Vagina (tissue), 2 donors: Measurements from ENCODE around the gene LCE1A. TPM values are rescaled to one million over a fixed set of nuclear protein-coding genes. Genes with fewer than 3 reads are reported as not detected.

Source experiments
- DNase-seq, 2 donors: peaks; one replicate each; pipeline ENCODE4 v3.0.0-alpha.2; 2017; ENCODE audit errors: extremely low spot score in 2 of 2
- H3K27ac ChIP-seq: fragments of 200-600 bp; sonication (generic); one replicate; pipeline ENCODE4 v1.5.1; 2019
- H3K27me3 ChIP-seq: fragments of 200-600 bp; sonication (generic); one replicate; pipeline ENCODE4 v1.5.1; 2019
- H3K36me3 ChIP-seq, 2 donors: fragments of 200-600 bp; sonication (generic); one replicate each; pipeline ENCODE4 v1.5.1; 2017 to 2019
- H3K4me1 ChIP-seq: fragments of 200-600 bp; sonication (generic); one replicate; pipeline ENCODE4 v1.5.1; 2019
- H3K4me3 ChIP-seq, 2 donors: fragments of 200-600 bp; sonication (generic); 1 replicate in 1 of 2; 2 replicates in 1 of 2; pipeline ENCODE4 v1.5.1; 2016 to 2019
- H3K9me3 ChIP-seq: fragments of 200-600 bp; sonication (generic); one replicate; pipeline ENCODE4 v1.5.1; 2019
- CTCF ChIP-seq, 3 experiments: fragments of 450-650 bp in 2 of 3; fragments of 200-600 bp in 1 of 3; sonication (generic) in 1 of 3; IDR thresholded peaks; one replicate each; pipeline ENCODE4 v1.5.1; 2017 to 2019; ENCODE audit warnings: antibody characterized with exemption in 3 of 3, mild to moderate bottlenecking in 2 of 3, moderate library complexity in 2 of 3
- POLR2A ChIP-seq, 2 donors: fragments of 450-650 bp; IDR thresholded peaks; one replicate each; pipeline ENCODE4 v1.6.1; 2017; ENCODE audit warnings: antibody characterized with exemption in 2 of 2, mild to moderate bottlenecking in 2 of 2, moderate library complexity in 2 of 2
- POLR2AphosphoS5 ChIP-seq, 2 donors: sonication (generic); formaldehyde crosslinking; IDR thresholded peaks; one replicate each; pipeline ENCODE4 v1.9.0; 2017; ENCODE audit warnings: antibody characterized with exemption in 2 of 2, mild to moderate bottlenecking in 2 of 2, low read depth in 1 of 2; ENCODE audit not compliant: insufficient read depth in 1 of 2
- intact Hi-C: fragments of 100-400 bp; cut with DNase I; formaldehyde crosslinking; loops from one replicate; pipeline ENCODE4 v1.15.1; 2023
- total RNA-seq: library from RNA; depleted of rRNA; stranded (reverse); fragments of >200 nt; gene quantifications from one replicate; pipeline ENCODE4 v1.2.3, GENCODE V29; 2016

LCE1A gene
- total RNA-seq, 1 donor from 2014 or later = not detected

DNA sequence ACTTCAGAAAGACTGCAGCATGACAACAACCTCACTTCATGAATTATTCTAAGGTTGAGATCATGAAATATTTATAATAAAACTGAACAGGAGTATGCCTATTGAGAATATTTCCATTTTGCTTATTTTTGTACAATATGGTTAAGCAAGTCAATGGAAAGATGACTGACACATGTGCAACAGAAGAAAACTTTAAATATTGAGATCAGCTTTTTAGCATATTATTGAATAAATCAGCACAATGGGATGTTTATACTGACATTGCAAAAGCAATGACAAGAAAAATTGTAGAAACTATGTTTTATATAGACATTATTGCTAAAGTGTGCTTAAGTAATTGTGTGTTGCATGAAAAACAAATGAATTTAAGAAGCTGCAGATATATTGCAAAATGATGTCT lies 37.2 kb downstream of the LCE1A start:
- DNase-seq = no peak
- intact Hi-C loops = no loop called here
- H3K9me3 ChIP-seq = no peaks in the 10 kb centered on the region
- no peak for TF ChIP-seq POLR2A (IDR thresholded peaks at IDR 0.05)
- TF ChIP-seq CTCF (IDR thresholded peaks at IDR 0.05) = no peak
- TF ChIP-seq POLR2AphosphoS5 (IDR thresholded peaks at IDR 0.05; ENCODE audit: insufficient read depth in 1 of 2, low read depth in 1 of 2) = no peak
- no peaks in the 10 kb centered on the region for H3K4me1 ChIP-seq
- H3K27ac ChIP-seq = no peak overlapping the region
- H3K36me3 ChIP-seq = no peaks in the 10 kb centered on the region
- H3K4me3 ChIP-seq = no peak overlapping the region
- no peaks in the 10 kb centered on the region for H3K27me3 ChIP-seq

DNA sequence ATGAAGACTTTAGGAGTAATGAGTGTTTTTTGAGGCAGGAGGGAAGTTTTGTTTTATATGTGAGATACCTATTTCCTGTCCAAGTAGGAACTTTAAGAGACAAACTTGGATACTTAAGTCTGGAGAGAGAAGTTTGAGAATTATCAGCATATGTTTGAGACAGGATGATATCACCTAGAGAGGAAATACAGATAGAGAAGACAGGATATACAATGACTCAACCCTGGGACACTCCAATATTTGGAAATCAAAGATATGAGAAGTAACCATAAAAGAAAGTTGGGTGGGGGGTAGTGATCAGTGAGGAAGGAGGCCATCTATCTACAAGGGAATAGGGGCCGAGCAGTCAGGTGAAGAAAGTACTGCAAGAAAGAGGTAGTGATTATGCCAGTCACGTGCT lies 39.0 kb downstream of the LCE1A start:
- Histone ChIP-seq H3K4me1 (no peaks in the 10 kb centered on the region), H3K4me3 (no peak overlapping the region), H3K27ac (no peak overlapping the region), H3K27me3 (no peaks in the 10 kb centered on the region), H3K9me3 (no peaks in the 10 kb centered on the region), H3K36me3 (no peaks in the 10 kb centered on the region)
- intact Hi-C loops = no loop called here
- no peak for DNase-seq
- TF ChIP-seq POLR2A (IDR thresholded peaks at IDR 0.05) = no peak
- TF ChIP-seq CTCF (IDR thresholded peaks at IDR 0.05) = no peak
- TF ChIP-seq POLR2AphosphoS5 (IDR thresholded peaks at IDR 0.05; ENCODE audit: insufficient read depth in 1 of 2, low read depth in 1 of 2) = no peak

GRCh38 chr1:152869808-152870419 lies 42.6 kb downstream of the LCE1A start:
- H3K9me3 ChIP-seq = no peaks in the 10 kb centered on the region
- no peaks in the 10 kb centered on the region for H3K36me3 ChIP-seq
- H3K27ac ChIP-seq = no peak overlapping the region
- H3K27me3 ChIP-seq = no peaks in the 10 kb centered on the region
- no peak for DNase-seq
- no peak for TF ChIP-seq POLR2A (IDR thresholded peaks at IDR 0.05)
- TF ChIP-seq CTCF (IDR thresholded peaks at IDR 0.05) = peak; percentile 36 to 44 (median 44)
- no peak for TF ChIP-seq POLR2AphosphoS5 (IDR thresholded peaks at IDR 0.05; ENCODE audit: insufficient read depth in 1 of 2, low read depth in 1 of 2)
- H3K4me3 ChIP-seq = no peak overlapping the region
- intact Hi-C loops = no loop called here
- no peaks in the 10 kb centered on the region for H3K4me1 ChIP-seq

DNA sequence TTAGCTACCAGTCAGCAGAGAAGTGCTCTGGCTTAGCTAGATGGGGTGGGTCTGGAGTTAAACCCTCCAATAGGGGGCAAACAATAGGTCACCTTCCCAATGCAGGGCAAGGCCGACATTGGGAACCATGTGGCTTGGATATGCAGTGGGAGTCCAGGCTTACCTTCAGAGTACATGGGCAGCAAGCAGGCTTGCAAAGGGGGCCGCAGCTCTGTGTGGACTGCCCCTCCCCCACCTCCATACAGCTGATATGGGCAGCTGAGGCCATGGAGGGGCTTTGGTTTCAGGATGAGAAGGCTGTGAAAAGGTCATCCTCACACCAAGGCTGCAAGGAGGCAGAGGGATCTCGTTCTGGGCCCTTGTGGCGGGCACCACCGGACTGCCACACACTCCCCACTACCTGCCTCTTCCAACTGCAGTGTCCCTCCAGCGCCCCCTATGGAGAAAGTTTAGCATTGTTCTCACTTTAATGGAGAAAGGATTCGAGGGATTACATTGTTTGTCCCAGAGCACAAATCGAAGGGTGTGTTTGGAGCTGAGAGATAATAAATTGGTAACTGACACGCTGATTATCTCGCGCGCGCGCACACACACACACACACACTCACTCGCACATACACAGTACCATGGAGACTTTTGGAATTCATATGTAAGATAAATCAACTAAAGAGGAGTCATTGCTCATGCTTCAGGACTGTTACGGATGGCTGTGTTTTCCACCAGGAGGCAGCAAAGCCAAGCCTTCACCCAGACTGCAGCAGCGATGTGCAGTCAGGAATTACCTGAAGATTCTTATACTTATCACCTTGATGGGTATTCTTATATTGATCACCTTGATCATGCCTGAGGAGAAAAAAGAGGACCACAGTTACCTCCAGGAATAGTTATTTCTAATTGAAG lies 43.8 kb downstream of the LCE1A start:
- TF ChIP-seq POLR2A (IDR thresholded peaks at IDR 0.05) = no peak
- no peak for TF ChIP-seq CTCF (IDR thresholded peaks at IDR 0.05)
- TF ChIP-seq POLR2AphosphoS5 (IDR thresholded peaks at IDR 0.05; ENCODE audit: insufficient read depth in 1 of 2, low read depth in 1 of 2) = no peak
- H3K36me3 ChIP-seq = no peaks in the 10 kb centered on the region
- no peak overlapping the region for H3K4me3 ChIP-seq
- intact Hi-C loops = no loop called here
- H3K4me1 ChIP-seq = no peaks in the 10 kb centered on the region
- no peaks in the 10 kb centered on the region for H3K9me3 ChIP-seq
- H3K27ac ChIP-seq = no peak overlapping the region
- no peaks in the 10 kb centered on the region for H3K27me3 ChIP-seq
- DNase-seq = no peak

DNA sequence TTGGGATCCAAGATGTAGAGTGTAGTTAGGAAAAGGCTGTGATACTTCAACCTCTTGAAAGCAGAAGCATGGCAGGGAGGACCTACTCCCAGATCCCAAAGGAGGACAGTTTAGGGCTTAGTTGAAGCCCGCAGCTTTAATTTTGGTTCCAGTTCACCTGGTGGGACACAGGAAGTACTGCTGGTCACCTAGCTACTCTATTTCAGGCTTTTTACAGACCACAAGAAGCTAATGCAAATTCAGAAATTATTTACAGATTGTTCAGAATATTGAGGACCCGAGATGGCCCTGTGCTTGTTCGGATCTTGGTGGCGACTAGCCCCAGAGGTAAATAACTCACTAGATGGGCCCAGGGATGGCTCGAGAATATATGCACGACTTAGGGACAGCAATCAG lies 44.5 kb downstream of the LCE1A start:
- no peak for TF ChIP-seq POLR2A (IDR thresholded peaks at IDR 0.05)
- TF ChIP-seq CTCF (IDR thresholded peaks at IDR 0.05) = no peak
- TF ChIP-seq POLR2AphosphoS5 (IDR thresholded peaks at IDR 0.05; ENCODE audit: insufficient read depth in 1 of 2, low read depth in 1 of 2) = no peak
- Histone ChIP-seq H3K27ac (no peak overlapping the region), H3K4me1 (no peaks in the 10 kb centered on the region), H3K27me3 (no peaks in the 10 kb centered on the region), H3K9me3 (no peaks in the 10 kb centered on the region), H3K4me3 (no peak overlapping the region), H3K36me3 (no peaks in the 10 kb centered on the region)
- DNase-seq = no peak
- intact Hi-C loops = no loop called here
